HFFc6 (cell line): ENCODE measurements around the gene FETUB. TPM values are rescaled to one million over a fixed set of nuclear protein-coding genes. Genes with fewer than 3 reads are reported as not detected.
"Not testable (repeated sequence)": the region's sequence is repeated elsewhere in the genome, so short reads cannot be mapped to it uniquely, and the experiment has no call there.

Experiments used
- DNase-seq: peaks from one replicate; pipeline ENCODE4 v3.0.0-alpha.2; 2018
- H3K27ac Mint-ChIP-seq: 2 replicates; pipeline ENCODE4 v1.8.0; 2020; ENCODE audit warnings: mild to moderate bottlenecking, mixed read lengths
- H3K27me3 Mint-ChIP-seq: 2 replicates; pipeline ENCODE4 v1.8.0; 2021; ENCODE audit warnings: mild to moderate bottlenecking, moderate library complexity, mixed read lengths; ENCODE audit not compliant: insufficient read depth
- H3K36me3 Mint-ChIP-seq: 2 replicates; pipeline ENCODE4 v1.8.0; 2021; ENCODE audit warnings: low read depth, mixed read lengths
- H3K4me1 Mint-ChIP-seq: 2 replicates; pipeline ENCODE4 v1.8.0; 2020; ENCODE audit warnings: low read depth, mixed read lengths
- H3K4me3 Mint-ChIP-seq: 2 replicates; pipeline ENCODE4 v1.8.0; 2020; ENCODE audit warnings: mild to moderate bottlenecking, moderate library complexity, mixed read lengths
- H3K9me3 Mint-ChIP-seq: 2 replicates; pipeline ENCODE4 v1.8.0; 2020; ENCODE audit warnings: mild to moderate bottlenecking, mixed read lengths
- total RNA-seq, 6 experiments: library from RNA; stranded (reverse); fragmentation: NEBNext Ultra II Directional; extraction: Animal tissue kit (Norgen Biotek cat#: 25700); gene quantifications; 2 replicates in 1 of 6; 3 replicates in 5 of 6; pipeline ENCODE4 v1.2.3, GENCODE V29; 2021
- TF ChIP-seq, protein P1 (sequence below): fragments of 200-600 bp; sonication (generic); IDR thresholded peaks from 2 replicates; pipeline ENCODE4 v1.5.0; 2021; ENCODE audit warnings: antibody characterized with exemption, mild to moderate bottlenecking

The FETUB gene
- total RNA-seq, 6 experiments from 2014 or later: not detected

- no peak for DNase-seq
- Mint-ChIP-seq H3K36me3 (no peaks in the 10 kb centered on the region), H3K27ac (no peak overlapping the region), H3K4me1 (no peaks in the 10 kb centered on the region), H3K9me3 (no peaks in the 10 kb centered on the region), H3K27me3 (peaks cover 14% of the 10 kb centered on the region), H3K4me3 (no peak overlapping the region)
- TF ChIP-seq, protein P1, sequence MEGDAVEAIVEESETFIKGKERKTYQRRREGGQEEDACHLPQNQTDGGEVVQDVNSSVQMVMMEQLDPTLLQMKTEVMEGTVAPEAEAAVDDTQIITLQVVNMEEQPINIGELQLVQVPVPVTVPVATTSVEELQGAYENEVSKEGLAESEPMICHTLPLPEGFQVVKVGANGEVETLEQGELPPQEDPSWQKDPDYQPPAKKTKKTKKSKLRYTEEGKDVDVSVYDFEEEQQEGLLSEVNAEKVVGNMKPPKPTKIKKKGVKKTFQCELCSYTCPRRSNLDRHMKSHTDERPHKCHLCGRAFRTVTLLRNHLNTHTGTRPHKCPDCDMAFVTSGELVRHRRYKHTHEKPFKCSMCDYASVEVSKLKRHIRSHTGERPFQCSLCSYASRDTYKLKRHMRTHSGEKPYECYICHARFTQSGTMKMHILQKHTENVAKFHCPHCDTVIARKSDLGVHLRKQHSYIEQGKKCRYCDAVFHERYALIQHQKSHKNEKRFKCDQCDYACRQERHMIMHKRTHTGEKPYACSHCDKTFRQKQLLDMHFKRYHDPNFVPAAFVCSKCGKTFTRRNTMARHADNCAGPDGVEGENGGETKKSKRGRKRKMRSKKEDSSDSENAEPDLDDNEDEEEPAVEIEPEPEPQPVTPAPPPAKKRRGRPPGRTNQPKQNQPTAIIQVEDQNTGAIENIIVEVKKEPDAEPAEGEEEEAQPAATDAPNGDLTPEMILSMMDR: no peak
Observed at GRCh38 chr3:186694288-186695032, 54.3 kb downstream of the FETUB start.

DNA sequence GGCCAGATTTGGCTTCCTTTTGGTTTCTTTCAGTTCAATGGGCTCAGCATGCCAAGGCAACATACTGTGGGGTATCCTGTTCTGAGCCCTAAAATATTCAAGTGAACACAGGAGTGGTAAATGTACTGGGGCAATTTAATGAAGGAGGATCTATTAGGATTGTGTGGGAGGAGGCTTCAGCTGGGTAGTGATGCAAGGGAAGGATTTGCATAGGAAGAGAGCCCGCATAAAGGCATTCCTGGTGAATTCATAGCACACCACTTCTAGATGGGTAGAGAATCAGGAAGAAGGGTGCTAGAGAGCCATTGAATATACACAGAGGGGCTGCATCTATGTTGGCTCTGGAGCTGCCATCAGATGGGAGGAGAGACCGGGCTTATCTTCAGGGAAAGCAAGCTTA is 56.3 kb downstream of the FETUB start:
- no peak overlapping the region for H3K4me3 Mint-ChIP-seq
- H3K36me3 Mint-ChIP-seq: no peaks in the 10 kb centered on the region
- TF ChIP-seq, protein P1: no peak
- peaks cover 15% of the 10 kb centered on the region; the same call in 1 of the 2 replicates for H3K27me3 Mint-ChIP-seq
- H3K9me3 Mint-ChIP-seq: no peaks in the 10 kb centered on the region
- peaks cover 6% of the 10 kb centered on the region; the same call in 1 of the 2 replicates for H3K4me1 Mint-ChIP-seq
- H3K27ac Mint-ChIP-seq: no peak overlapping the region
- no peak for DNase-seq

DNA sequence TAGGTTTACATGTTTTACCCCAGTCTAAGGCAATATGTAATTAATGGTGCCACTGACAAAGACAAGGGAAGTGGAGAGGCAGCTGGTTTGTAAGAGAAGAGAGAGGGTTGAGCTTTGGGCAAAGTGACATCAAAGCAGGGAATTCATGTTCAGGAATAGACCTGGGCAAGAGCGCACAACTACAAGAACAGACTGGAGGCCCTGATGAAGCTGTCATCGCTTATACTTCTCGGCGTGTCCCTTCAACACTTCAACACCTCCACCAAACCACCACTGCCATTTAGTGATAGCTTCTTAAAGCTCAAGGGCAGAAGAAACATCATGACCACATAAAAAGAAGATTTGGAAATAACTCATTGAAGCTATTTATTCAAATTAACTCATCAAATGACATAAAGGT is 57.3 kb downstream of the FETUB start:
- Mint-ChIP-seq H3K4me1 (peaks cover 6% of the 10 kb centered on the region; the same call in 1 of the 2 replicates), H3K36me3 (no peaks in the 10 kb centered on the region), H3K4me3 (no peak overlapping the region), H3K27me3 (peaks cover 18% of the 10 kb centered on the region), H3K9me3 (no peaks in the 10 kb centered on the region), H3K27ac (no peak overlapping the region)
- TF ChIP-seq, protein P1: no peak
- DNase-seq: no peak

- peaks cover 6% of the 10 kb centered on the region; the same call in 1 of the 2 replicates for H3K4me1 Mint-ChIP-seq
- no peaks in the 10 kb centered on the region for H3K36me3 Mint-ChIP-seq
- no peak overlapping the region; the same call in 1 of the 2 replicates for H3K27ac Mint-ChIP-seq
- no peak for DNase-seq
- no peak overlapping the region for H3K4me3 Mint-ChIP-seq
- H3K27me3 Mint-ChIP-seq: peaks cover 12% of the 10 kb centered on the region
- TF ChIP-seq, protein P1: no peak
- no peaks in the 10 kb centered on the region for H3K9me3 Mint-ChIP-seq
Observed at GRCh38 chr3:186700267-186700666, 60.1 kb downstream of the FETUB start.

DNA sequence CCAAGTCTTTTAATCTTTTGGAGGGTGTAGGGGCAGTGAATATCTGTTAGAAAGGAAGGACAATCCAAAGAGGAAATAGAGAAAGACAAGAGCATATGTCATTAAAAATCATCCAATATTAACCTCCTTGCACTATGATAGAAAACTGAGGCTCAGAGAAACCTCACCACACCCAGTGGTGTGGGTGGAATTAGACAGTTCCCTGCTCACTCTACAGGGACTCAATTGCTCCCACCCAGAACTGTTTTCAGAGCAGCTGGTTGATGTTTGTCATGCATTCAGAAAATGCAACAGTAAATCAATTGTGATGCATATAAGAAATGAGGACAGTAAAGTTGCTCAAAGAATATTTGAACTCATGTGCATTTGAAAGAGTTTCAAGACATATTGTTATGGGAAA is 62.3 kb downstream of the FETUB start:
- not testable (repeated sequence) for H3K4me1 Mint-ChIP-seq, H3K9me3 Mint-ChIP-seq, H3K4me3 Mint-ChIP-seq, DNase-seq, H3K27ac Mint-ChIP-seq, H3K36me3 Mint-ChIP-seq
- H3K27me3 Mint-ChIP-seq: peaks cover 13% of the 10 kb centered on the region

Other genes starting within 250 kb of the FETUB start
- gene CRYGS, start 96.0 kb upstream of the FETUB start, total RNA-seq: under 1 TPM; 0.34 to 0.87 (median 0.68) TPM
- gene TBCCD1, start 73.1 kb upstream of the FETUB start, total RNA-seq: 1 to 10 TPM; 4.8 to 8.0 (median 6.0) TPM
- 10 to 100 TPM; 76.8 to 94.0 (median 84.2) TPM for gene DNAJB11, start 69.7 kb upstream of the FETUB start, total RNA-seq
- not detected for gene AHSG, start 27.3 kb upstream of the FETUB start, total RNA-seq
- gene HRG, start 25.6 kb downstream of the FETUB start, total RNA-seq: not detected
- not detected for gene KNG1, start 77.0 kb downstream of the FETUB start, total RNA-seq
- gene EIF4A2, start 143.2 kb downstream of the FETUB start, total RNA-seq: 100 to 1,000 TPM; 249 to 363 (median 264) TPM
- 10 to 100 TPM; 13.3 to 27.9 (median 25.7) TPM for gene RFC4, start 166.1 kb downstream of the FETUB start, total RNA-seq
- not detected for gene ADIPOQ, start 202.3 kb downstream of the FETUB start, total RNA-seq